H4 (cell line): ENCODE measurements around the gene FAM184A. TPM values are rescaled to one million over a fixed set of nuclear protein-coding genes. Genes with fewer than 3 reads are reported as not detected.
"Not testable (repeated sequence)": the region's sequence is repeated elsewhere in the genome, so short reads cannot be mapped to it uniquely, and the experiment has no call there.

ENCODE experiments used
- DNase-seq: peaks from one replicate; pipeline ENCODE4 v3.0.0-alpha.2; 2015; ENCODE audit warnings: low spot score
- total RNA-seq: library from RNA; depleted of rRNA; stranded (reverse); fragments of >200 nt; shearing (Covaris generic); gene quantifications from 2 replicates; pipeline ENCODE4 v1.2.3, GENCODE V29; 2014

Gene FAM184A
- total RNA-seq, 1 experiment from 2014 or later: 1.4 TPM

- no peak for DNase-seq
These were observed 21.7 kb upstream of the FAM184A start for GRCh38 chr6:119100115-119100514.

- not testable (repeated sequence) for DNase-seq
These were observed 19.4 kb upstream of the FAM184A start for GRCh38 chr6:119097815-119098361.

- no peak for DNase-seq
These were observed 18.5 kb upstream of the FAM184A start for GRCh38 chr6:119096721-119097565.

- DNase-seq: no peak
These were observed 11.8 kb upstream of the FAM184A start for GRCh38 chr6:119090256-119090655.

GRCh38 chr6:119084784-119085183 is 6.3 kb upstream of the FAM184A start:
- DNase-seq: no peak

- no peak for DNase-seq
These were observed 4.5 kb upstream of the FAM184A start for GRCh38 chr6:119083007-119083406.

- DNase-seq: no peak
These were observed 882 bp upstream of the FAM184A start for GRCh38 chr6:119079283-119079809.

- DNase-seq: no peak
These were observed 655 bp downstream of the FAM184A start for GRCh38 chr6:119077643-119078375.

GRCh38 chr6:119077391-119077642 is 1.1 kb downstream of the FAM184A start:
- no peak for DNase-seq

GRCh38 chr6:119076576-119077390 is 1.7 kb downstream of the FAM184A start:
- DNase-seq: no peak

GRCh38 chr6:119076173-119076572 is 2.3 kb downstream of the FAM184A start:
- DNase-seq: no peak

- no peak for DNase-seq
These were observed 3.1 kb downstream of the FAM184A start for GRCh38 chr6:119075200-119075981.

- DNase-seq: no peak
These were observed 5.0 kb downstream of the FAM184A start for GRCh38 chr6:119073307-119074051.

- no peak for DNase-seq
These were observed 6.9 kb downstream of the FAM184A start for GRCh38 chr6:119071576-119071975.

- no peak for DNase-seq
These were observed 11.4 kb downstream of the FAM184A start for GRCh38 chr6:119067091-119067490.

- DNase-seq: no peak
These were observed 11.9 kb downstream of the FAM184A start for GRCh38 chr6:119066517-119066916.

GRCh38 chr6:119065955-119066354 is 12.5 kb downstream of the FAM184A start:
- no peak for DNase-seq

GRCh38 chr6:119065382-119065781 is 13.1 kb downstream of the FAM184A start:
- DNase-seq: no peak

- DNase-seq: no peak
These were observed 15.0 kb downstream of the FAM184A start for GRCh38 chr6:119063491-119063890.

- no peak for DNase-seq
These were observed 17.2 kb downstream of the FAM184A start for GRCh38 chr6:119061215-119061614.
